CD4-positive, alpha-beta T cell treated with Interleukin-1 beta for 1 hour (primary cell): ENCODE data around the gene IVD.

Source experiments
- DNase-seq, 2 donors: peaks; one replicate each; pipeline ENCODE4 v3.0.0-alpha.2; 2020 to 2022

The IVD gene

DNA sequence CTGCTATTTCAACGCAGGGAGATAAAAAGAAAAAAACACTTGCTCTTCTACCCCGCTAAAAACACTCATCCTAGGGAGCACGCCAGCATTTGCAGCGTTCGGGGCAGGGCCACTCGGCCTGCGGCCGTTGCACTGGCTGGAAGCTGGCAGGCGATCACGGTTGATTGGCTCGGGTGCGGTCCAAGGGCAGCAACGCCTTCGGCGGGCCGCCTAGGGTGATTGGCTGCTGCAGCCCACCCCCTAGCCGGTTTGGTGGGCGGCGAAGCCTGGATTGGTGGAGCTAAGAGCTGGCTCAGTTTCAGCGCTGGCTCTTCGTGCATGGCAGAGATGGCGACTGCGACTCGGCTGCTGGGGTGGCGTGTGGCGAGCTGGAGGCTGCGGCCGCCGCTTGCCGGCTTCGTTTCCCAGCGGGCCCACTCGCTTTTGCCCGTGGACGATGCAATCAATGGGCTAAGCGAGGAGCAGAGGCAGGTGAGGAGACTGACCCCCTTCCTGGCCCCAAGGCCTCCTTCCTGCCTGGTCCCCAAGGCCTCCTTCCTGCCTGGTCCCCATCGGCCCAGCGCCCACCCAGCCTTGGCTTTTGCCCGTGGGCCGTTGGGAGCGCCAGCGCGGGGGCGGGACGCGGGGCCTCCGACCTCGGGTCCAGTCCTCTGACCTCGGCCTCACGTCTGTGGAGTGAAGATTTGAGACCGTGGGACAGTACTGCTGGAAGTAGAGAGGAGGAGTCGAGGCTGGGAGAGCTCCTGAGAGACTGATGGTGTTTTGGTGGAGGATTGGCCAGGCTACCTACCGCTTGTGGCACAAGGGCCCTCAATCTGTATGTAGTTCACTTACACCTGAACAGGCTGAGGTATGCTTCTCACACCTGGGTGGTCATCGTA, at the start of gene IVD:
Gene IVD (plus strand): TSS at position 295 of the 881 bp plus-strand sequence. CDS start 33 bp downstream, at position 328.
- DNase-seq: peak; percentile 87 to 88

DNA sequence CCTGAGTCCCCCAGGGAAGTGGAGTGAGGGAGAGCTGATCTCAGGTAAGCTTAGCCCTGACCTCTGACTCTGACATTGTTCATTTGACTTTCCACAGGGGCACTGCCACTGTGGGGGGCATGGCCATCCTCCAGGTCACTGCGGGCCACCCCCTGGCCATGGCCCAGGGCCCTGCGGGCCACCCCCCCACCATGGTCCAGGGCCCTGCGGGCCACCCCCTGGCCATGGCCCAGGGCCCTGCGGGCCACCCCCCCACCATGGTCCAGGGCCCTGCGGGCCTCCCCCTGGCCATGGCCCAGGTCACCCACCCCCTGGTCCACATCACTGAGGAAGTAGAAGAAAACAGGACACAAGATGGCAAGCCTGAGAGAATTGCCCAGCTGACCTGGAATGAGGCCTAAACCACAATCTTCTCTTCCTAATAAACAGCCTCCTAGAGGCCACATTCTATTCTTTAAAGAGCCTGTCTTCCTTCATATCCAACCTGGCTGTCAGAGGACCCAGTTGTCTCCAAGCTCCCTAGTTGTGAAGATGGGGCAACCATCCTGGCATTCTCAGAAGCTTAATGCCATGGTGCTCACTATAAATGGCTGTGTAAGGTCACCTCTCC, 49.5 kb upstream of the IVD start:
- DNase-seq: no peak

DNA sequence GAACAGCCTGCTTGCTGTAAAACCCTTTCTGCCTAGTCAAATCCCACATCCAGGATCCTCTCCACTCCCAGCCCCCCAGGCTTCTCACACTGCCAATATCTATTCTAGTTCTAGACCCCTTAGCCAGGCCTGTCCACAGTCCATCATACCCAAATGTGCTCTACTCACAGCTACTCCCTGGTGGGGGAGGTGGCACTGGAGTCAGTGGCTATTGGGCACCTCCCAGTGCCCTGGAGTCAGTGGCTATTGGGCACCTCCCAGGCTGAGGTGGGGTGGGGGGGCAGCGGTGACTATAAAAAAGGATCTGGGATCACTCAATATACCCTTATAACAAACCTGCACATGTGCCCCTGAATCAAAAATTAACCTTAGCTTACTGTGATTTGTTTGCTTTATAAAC, 48.3 kb upstream of the IVD start:
- no peak for DNase-seq

DNA sequence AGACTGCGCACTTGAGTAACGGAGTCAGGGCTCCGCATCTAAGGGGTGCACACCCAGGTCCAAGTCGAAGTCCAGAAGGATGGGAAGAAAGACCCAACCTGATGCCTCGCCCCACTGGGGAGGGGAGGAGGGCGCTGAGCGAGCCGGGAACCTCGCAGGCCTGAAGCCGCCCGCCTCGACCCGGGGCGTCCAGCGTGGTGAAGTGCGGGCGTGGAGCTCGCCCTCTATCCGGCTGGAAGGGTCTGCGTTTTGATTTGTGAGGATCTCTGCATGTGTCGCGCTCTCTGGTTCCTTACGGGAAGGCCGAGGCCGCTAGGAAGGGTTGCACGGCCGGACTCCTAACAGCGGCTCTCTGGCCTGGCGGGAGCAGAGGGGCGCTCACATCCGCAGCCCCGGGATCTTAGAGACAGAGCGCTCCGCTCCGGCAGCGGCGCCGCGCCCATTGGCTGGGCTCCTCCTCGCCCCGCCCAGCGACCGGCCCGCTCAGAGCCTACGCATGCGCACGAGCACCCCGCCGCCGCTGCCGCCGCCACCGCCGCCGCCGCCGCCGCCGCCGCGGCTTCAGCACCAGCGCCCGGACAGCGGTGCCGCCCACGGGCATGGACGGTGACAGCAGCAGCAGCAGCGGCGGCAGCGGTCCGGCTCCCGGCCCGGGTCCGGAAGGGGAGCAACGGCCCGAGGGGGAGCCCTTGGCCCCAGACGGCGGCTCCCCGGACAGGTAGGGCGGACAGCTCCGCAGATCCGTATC, 47.7 kb upstream of the IVD start, which contains the start of gene DISP2:
Gene DISP2 (plus strand): TSS at position 497 of the 748 bp plus-strand sequence. CDS start 103 bp downstream, at position 600.
- peak; percentile 90 to 92 for DNase-seq

DNA sequence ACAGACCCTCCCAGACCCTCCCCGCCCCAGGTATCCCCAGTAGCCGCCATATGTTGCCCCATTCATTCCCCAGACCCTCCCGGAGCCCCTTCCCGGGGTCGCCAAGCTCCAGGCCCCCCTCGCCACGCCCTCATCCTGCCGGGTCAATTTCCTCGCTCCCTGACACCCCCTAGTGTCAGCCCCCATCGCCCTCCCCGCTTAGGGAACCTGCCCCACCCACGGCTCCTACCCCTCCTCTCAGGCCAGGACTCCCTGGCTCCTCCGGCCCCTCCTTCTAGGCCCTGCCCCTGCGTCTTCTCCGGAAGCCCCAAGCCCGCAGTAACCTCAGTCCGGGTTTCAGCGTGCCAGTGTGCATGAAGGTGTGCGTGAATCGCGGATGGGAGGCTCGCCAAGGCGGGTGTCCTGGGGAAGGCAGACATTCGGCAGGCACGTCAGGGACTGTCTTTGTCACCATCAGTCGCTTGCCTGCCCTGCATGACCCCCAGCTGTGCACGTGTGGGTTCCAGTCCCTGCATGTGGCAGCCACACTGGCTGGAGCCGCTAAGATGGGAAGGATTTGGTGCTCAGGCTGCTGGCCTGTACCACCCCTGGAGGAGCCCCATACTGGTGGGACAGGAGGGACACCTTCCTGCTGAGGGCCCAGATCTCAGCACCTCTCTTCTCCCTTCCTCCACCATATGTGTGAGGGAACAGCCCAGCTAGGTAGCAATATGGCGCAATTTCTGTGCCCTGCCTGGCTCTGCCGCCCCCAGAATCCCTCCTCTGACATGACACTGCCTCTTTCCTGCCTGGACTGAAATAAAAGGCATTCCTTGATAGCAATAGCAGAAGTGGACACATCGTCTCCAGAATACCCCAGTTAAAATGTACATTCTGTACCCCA, 46.9 kb upstream of the IVD start:
- DNase-seq: peak in 1 of 2 donors; percentile 25

DNA sequence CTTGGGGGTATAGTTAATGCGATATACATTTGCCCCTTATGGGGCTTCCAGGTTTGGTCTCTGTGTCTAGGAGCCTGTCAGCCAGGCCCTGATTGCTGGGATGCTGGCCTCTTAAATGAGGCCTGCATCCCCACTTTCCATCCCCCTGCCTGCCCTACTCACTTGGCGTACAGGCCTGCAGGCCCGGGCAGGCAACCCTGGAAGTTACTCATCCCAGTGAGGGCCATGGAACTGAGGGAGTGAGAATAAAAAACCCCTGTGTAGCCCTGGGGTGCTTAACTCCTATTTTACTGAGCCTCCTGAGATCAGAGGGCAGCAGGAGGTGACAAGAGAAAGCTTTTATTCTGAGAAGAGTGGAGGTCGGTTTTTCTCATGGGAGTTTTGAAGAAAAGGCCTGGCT, 45.6 kb upstream of the IVD start:
- DNase-seq: no peak

DNA sequence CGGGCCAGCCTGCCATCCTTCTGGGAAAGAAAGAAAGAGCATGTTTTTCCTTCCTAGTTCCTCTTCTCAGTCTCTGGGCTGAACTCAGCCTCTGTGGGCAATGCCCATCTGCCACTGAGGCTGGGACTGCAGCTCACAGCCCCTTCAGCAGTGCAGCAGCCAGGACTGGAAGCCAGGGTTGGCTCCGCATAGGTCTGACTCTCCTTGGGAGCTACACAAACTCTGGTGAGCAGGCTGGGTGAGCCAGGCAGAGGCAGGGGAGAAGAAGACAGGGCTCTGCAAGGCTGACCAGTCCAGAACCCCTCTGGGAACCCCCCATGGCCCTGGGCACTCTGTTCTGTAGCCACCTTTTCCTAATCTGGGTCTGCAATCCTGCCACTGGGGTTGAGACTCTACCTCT, 44.0 kb upstream of the IVD start:
- no peak for DNase-seq

DNA sequence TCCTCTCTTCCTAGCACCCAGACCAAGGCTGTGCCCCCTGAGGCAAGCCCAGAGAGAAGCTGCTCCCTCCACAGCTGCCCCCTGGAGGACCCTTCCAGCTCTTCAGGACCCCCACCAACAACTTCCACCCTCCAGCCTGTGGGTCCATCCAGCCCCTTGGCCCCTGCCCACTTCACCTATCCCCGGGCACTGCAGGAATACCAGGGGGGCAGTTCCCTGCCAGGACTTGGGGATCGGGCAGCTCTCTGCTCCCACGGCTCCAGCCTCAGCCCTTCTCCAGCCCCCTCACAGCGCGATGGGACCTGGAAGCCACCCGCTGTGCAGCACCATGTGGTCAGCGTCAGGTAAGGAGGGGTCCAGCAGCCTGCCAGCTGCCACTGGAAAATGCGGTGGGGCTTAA, 42.0 kb upstream of the IVD start:
- no peak for DNase-seq

DNA sequence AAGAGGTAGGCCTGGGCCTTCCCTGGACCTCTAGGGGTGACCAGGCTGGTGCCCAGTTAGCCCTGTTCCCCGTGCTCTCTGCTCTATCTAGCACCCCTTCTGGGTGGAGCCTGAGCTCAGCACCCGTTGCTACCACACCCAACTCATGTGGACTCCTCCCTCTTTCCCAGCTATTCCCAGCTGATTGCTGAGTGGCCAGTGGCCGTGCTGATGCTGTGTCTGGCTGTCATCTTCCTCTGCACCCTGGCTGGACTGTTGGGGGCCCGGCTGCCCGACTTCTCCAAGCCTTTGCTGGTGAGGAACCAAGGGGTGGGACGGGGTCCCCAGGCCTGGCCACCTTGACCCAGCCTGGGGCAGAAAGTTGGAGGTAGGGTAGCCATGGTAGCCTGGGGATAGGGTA, 41.3 kb upstream of the IVD start:
- DNase-seq: no peak

DNA sequence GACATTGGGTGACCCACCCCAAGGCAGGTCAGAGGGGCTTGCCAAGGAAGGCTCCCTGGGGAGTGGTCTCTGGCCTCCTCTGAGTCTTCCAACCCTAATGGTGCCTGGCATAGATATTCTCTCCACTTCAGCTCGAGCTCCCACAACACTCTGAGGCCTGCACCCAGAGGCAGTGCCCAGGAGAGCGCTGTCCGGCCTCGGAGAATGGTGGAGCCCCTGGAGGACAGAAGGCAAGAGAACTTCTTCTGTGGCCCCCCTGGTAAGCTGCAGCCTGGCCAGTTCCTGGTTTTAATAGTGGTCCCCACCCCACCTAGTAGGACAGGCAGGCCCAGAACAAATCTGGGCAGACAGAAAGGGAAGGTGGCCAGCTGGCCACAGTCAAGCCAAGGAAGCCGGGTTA, 40.6 kb upstream of the IVD start:
- DNase-seq: no peak

DNA sequence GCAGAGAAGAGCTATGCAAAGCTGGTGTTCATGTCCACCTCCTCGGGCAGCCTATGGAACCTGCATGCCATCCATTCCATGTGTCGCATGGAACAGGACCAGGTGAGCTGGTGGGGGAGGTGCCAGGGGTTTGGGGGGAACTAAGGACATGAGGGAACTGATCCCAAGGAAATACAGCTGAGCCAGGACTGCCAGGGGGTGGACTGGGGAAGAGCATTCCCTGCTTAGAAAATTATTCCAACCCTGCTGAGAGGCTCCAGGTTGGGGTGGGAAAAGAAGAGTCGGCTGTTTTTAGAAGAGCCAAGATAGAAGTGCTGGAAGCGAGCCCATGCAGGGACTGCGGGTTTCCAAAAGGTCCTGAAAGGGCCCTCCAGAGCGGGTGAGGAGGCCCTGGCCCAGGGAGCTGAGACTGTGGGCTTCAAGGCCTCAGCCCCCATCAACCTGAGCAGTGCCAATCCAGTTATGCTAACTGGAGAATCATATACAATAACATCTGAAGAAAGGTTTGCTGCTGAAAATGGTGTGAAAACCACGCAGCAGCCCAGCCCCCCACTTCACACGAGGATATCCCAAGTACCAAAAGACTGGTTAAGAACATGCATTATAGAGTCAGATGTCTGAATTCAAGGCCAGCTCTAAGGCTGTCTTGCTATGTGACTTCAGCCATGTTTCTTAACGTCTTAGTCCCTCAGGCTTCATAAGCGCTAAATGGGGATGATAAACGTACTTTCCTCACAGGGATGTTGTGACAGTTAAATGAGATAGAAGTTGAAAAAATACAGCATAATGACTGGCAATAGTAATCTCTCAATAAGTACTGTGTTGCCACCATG, 39.8 kb upstream of the IVD start:
- no peak for DNase-seq

DNA sequence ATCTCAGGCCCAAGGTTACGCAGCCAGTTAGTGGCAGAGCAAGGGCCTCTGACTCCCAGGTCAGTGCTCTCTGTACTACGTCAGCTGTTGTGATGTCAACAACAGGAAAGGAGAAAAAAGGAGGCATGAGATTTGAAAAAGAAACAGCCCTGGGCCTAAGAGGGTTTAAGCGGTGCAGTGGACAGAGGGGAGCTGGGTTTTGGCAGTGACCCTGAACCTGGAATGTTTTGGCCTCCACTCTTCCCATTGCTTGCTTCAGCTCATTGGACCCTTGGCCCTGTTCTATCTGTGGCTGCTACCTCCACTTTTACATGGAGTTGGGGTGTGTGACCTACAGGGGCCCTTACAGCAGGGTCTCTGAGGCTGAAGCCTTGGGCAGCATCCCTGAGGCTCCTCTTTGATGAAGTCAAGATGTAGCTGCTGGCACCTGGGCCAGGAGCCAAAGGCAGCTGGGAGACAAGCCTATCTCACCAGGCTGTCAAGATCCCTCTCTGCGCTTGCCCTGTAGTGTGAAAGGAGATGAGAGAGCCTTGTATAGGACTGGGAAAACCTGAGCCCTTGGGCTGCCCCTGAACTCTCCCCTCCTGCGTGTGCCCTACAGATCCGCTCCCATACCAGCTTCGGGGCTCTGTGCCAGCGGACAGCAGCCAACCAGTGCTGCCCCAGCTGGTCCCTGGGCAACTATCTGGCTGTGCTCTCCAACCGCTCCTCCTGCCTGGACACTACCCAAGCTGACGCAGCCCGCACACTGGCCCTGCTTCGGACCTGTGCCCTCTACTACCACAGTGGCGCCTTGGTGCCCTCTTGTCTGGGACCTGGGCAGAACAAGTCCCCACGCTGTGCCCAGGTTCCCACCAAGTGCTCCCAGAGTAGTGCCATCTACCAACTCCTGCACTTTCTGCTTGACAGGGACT, 38.9 kb upstream of the IVD start:
- DNase-seq: no peak

DNA sequence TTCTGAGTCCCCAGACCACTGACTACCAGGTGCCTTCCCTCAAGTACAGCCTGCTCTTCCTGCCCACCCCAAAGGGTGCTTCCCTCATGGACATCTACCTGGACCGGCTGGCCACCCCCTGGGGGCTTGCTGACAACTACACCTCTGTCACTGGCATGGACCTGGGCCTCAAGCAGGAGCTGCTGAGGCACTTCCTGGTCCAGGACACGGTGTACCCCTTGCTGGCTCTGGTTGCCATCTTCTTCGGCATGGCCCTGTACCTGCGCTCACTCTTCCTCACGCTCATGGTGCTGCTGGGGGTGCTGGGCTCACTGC, 38.3 kb upstream of the IVD start:
- DNase-seq: no peak

DNA sequence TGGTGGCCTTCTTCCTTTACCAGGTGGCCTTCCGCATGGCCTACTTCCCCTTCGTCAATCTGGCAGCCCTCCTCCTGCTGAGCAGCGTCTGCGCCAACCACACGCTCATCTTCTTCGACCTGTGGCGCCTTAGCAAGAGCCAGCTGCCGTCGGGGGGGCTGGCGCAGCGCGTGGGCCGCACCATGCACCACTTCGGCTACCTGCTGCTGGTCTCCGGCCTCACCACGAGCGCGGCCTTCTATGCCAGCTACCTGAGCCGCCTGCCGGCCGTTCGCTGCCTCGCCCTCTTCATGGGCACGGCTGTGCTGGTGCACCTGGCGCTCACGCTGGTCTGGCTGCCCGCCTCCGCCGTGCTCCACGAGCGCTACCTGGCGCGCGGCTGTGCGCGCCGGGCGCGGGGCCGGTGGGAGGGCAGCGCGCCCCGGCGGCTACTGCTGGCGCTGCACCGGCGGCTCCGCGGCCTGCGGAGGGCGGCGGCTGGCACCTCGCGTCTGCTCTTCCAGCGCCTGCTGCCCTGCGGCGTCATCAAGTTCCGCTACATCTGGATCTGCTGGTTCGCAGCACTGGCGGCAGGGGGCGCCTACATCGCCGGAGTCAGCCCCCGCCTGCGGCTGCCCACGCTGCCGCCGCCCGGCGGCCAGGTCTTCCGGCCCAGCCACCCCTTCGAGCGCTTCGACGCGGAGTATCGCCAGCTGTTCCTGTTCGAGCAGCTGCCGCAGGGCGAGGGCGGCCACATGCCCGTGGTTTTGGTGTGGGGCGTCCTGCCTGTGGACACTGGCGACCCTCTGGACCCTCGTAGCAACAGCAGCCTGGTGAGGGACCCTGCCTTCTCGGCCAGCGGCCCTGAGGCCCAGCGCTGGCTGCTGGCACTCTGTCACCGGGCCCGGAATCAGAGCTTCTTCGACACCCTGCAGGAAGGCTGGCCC, 37.6 kb upstream of the IVD start:
- DNase-seq: peak; percentile 93 to 94

DNA sequence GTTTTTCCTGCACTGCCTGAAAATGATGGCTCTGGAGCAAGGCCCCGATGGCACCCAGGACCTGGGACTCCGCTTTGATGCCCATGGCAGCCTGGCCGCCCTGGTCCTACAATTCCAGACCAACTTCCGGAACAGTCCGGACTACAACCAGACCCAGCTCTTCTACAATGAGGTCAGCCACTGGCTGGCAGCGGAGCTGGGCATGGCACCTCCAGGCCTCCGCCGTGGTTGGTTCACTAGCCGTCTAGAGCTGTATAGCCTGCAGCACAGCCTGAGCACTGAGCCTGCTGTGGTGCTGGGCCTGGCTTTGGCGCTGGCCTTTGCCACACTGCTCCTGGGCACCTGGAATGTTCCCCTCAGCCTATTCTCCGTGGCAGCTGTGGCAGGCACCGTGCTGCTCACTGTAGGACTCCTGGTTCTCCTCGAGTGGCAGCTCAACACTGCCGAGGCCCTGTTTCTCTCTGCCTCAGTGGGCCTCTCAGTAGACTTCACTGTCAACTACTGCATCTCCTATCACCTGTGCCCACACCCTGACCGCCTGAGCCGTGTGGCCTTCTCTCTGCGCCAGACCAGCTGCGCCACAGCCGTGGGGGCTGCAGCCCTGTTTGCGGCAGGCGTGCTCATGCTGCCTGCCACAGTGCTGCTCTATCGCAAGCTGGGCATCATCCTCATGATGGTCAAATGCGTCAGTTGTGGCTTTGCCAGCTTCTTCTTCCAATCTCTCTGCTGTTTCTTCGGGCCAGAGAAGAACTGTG, 36.7 kb upstream of the IVD start:
- DNase-seq: no peak

DNA sequence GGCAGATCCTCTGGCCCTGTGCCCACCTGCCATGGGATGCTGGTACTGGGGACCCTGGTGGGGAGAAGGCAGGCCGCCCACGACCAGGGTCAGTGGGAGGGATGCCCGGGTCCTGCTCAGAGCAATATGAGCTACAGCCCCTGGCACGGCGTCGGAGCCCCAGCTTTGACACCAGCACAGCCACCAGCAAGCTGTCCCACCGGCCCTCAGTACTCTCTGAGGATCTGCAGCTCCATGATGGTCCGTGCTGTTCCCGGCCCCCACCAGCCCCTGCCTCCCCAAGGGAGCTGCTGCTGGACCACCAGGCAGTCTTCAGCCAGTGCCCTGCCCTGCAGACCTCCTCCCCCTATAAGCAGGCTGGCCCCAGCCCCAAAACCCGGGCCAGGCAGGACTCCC, 36.1 kb upstream of the IVD start:
- no peak for DNase-seq

DNA sequence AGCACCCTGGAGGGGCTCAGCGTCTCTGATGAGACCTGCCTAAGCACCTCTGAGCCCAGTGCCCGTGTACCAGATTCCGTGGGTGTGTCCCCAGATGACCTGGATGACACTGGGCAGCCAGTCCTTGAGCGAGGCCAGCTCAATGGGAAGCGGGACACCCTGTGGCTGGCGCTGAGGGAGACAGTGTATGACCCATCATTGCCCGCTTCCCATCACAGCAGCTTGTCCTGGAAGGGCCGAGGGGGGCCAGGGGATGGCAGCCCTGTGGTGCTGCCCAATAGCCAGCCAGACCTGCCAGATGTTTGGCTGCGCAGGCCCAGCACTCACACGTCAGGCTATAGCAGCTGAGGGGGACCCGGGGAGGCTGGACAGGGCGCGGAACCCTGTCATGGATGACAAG, 35.6 kb upstream of the IVD start:
- DNase-seq: no peak

DNA sequence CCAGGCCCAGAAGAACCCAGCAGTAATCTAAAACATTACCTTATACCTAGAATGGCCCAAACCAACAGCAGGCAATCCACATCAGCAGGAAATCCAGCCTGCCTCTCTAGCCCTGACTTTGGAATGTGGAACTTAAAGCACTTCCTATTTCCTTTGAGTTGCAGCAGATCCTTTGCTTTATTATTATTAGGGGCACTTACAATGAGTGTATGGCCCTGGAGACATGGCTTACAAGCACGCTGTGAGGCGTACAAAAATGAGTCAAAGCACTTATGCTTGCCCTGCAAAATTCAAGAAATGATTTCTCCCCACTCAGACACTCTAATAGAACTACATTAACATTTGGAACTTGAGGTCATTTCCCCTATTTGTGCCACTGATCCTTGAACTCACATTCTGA, 32.6 kb upstream of the IVD start:
- no peak for DNase-seq

DNA sequence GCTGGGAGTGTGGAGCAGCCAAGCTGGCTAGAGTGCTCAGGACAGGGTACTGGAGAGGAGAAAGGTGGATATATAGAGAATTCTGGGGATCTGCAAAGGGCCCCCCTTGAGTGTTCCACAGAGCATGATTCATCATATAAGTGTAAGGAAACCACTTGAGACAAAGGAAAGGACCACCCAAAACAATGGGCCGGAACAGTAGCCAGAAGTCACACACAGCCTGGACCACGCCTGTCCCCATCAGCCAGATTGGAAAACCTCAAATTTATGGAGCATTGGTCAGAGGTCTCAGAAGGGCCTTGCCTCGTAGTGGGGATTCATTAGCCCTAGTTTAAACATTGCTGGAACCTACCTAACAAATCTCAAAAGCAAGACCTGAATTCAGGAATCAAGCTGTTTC, 28.0 kb upstream of the IVD start:
- no peak for DNase-seq
